GM19351 (cell line): ENCODE measurements around the gene RCBTB1.

Source experiments
- ATAC-seq: cut with Tn5 transposase; IDR thresholded peaks from one replicate; pipeline ENCODE4 v1.9.1; 2021; ENCODE audit warnings: mild to moderate bottlenecking, moderate library complexity; ENCODE audit not compliant: unreplicated experiment

Gene RCBTB1

GRCh38 chr13:49561062-49561410 is 24.3 kb downstream of the RCBTB1 start:
- no peak for ATAC-seq

GRCh38 chr13:49560270-49561061 is 24.9 kb downstream of the RCBTB1 start:
- ATAC-seq: no peak

GRCh38 chr13:49559006-49559405 is 26.4 kb downstream of the RCBTB1 start:
- ATAC-seq: no peak

DNA sequence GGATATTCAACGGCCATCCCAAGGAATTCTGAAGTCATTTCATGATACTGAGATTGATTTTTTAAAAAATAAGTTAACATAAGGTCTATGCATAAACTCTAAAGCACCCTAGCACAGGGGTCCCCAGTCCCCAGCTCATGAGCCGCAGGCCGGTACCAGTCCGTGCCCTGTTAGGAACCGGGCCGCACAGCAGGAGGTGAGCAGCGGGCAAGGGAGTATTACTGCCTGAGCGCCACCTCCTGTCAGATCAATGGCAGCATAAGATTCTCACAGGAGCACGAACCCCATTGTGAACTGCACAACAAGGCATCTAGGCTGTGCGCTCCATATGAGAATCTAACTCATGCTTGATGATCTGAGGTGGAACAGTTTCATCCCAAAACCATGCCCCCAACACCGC is 31.0 kb downstream of the RCBTB1 start:
- no peak for ATAC-seq

DNA sequence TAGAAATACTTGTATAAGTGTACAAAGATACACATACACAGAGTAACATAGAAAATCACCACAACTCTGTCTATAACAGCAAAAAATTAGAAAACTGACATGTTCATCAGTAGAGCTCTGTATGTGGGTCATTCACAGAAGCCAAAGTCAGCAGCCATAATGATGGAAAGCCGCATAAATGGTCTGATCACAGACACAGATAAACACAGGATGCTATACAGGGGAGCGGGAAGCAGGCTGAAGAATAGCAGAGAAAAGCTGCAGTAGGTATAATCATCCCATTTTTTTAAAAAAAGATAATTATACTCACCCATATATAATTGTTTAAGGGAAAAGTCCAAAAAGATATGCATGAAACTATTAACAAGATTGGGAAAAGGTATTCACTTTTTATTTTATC is 31.5 kb downstream of the RCBTB1 start:
- no peak for ATAC-seq

DNA sequence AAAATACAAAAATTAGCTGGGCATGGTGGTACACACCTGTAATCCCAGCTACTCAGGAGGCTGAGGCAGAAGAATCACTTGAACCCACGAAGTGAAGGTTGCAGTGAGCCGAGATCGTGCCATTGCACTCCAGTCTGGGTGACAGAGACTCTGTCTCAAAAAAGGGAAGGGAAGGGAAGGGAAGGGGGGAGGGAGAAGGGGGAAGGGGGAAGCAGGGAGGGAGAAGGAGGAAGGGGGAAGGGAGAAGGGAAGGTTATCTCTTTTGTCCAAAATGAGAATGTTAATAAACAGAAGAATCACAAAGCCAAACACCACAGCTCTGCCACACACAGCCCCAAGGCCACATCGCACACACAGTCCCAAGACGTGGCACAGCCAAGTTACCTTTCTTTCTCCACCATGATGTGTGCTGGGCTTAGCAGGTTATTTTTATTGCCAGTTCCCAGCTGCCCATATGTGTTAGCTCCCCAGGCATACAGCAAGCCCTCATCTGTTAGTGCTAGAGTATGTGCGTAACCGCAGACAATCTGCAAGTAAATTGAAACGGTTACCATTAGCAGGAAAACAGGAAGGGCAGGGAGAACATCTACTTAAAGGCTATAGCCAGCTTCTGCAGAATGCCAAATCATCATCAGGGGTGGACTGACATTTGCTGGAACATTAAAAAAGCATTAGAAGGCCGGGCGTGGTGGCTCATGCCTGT is 34.3 kb downstream of the RCBTB1 start:
- no peak for ATAC-seq

DNA sequence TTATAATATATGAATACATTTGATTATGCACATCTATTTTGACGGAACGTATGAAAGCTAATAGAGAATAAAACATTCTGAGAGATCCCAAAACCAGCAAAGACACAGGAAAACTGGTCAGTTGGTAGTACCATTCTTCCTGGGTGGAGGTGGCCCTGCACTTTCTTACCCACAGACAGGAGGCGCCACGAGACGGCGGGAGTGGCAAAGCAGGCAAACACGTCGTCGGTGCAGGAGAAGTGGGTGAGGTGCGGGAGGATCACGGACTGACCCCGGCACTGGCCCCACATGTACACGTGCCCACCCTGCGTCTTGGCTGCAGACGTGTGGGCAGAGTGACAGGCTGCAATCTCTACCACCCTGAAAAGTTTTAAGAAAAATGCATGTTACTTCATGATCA is 36.1 kb downstream of the RCBTB1 start:
- no peak for ATAC-seq

DNA sequence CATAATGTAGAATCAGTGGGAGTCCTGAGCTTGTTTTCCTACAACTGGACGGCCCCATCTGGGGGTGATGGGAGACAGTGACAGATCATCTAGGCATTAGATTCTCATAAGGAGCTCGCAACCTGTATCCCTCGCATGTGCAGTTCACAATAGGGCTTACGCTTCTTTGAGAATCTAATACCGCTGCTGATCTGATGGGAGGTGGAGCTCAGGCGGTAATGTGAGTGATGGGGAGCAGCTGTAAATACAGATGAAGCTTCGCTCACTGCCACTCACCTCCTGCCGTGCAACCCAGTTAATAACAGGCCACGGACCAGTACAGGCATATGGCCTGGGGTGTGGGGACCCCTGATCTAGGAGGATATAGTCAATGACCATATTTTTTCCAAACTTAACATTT is 38.8 kb downstream of the RCBTB1 start:
- no peak for ATAC-seq

DNA sequence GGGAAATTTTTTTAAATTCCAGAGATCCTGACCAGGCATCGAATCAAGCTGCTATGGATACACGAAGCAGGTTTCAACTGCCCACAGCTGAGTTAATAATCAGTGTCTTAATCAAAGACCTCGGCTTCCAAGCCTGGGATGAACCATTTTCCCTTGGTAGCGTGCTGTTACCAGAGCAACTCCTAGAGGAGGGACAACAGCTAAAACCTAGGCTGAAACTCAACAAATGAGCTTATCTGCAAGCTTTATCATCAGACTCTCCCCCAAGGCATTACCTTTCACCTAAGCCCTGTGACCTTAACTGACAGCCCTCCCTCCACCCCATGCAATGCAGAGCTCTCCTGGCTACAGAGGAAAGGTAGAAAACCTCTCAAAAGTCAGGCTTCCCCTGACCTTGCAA is 39.7 kb downstream of the RCBTB1 start:
- no peak for ATAC-seq

DNA sequence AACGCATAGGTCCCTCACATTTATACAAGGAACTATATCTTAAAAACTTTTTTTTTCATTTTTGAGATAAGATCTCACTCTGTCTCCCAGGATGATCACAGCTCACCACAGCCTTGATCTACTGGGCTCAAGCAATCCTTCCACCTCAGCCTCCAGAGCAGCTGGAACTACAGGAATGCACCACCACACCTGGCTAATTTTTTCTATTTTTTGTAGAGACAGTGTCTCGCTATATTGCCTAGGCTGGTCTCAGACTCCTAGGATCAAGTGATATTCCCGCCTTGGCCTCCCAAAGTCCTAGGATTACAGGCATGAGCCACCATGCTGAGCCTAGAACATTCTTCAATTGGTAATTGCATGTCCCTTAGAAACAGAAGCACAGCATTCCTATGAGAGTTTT is 41.7 kb downstream of the RCBTB1 start:
- ATAC-seq: no peak

- no peak for ATAC-seq
These were observed 44.8 kb downstream of the RCBTB1 start for GRCh38 chr13:49540552-49540951.

DNA sequence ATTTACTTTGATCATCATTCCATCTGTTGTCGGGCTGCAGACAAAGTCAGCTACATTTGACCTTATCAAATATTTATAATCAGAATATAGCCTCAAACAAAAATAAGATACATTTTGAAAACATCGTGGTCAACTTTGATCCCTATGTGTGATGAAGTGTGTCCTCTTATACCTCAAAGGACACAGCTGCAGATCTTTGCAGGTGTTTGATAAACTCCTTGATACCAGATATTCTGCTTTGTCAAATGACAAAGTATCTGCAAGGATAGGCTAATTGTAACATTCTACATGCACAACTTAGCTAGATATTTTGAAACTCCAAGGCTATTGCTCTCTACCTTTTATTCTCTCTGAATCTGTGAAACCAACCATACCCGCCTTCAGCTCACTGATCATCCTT is 45.6 kb downstream of the RCBTB1 start:
- ATAC-seq: no peak

- no peak for ATAC-seq
These were observed 46.0 kb downstream of the RCBTB1 start for GRCh38 chr13:49539313-49539712.

DNA sequence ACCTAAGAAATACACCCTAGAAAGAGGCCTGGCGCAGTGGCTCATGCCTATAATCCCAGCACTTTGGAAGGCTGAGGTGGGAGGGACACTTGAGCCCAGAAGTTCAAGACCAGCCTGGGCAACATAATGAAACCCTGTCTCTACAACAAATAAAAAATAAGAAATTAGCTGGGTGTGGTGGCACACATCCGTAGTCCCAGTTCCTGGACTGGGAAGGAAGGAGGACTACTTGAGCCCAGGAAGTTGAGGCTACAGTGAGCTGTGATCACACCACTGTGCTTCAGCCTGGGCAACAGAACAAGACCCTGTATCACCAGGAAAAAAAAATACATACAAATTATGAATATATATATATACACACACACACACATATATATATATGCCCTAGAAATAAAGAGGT is 47.0 kb downstream of the RCBTB1 start:
- ATAC-seq: no peak

- no peak for ATAC-seq
These were observed 49.0 kb downstream of the RCBTB1 start for GRCh38 chr13:49536144-49536873.

DNA sequence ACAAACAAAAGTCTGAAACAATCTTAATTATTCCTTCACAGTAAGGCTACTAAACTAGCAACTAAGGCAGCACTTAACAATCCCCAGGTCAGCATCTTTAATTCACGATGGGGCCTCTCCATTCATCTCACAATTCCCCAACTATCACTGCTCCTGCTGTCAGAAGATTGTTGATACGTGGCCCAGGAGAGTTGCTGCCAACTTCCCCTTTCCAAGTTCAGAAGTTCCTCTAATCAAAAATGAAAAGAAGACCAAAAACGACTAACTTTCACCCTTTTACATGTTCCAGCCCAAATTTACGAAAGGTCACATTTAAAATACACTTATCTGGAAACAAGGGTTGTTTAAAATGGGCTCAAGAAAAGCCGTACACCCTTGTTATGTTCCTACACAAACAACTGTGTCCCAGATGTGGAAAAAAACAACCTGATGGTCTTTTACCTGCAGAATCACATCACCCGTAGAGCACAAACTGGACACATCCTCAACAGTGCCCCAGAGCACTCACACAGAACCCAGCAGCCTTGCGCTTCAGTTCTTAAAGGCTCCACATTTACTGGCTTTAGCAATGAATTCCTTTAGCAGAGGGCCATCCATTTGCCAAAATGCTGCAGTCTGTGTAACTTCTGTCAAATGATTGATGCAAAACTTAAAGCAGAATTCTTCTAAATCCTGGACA is 51.6 kb downstream of the RCBTB1 start:
- no peak for ATAC-seq

- ATAC-seq: no peak
These were observed 52.3 kb downstream of the RCBTB1 start for GRCh38 chr13:49533011-49533410.

DNA sequence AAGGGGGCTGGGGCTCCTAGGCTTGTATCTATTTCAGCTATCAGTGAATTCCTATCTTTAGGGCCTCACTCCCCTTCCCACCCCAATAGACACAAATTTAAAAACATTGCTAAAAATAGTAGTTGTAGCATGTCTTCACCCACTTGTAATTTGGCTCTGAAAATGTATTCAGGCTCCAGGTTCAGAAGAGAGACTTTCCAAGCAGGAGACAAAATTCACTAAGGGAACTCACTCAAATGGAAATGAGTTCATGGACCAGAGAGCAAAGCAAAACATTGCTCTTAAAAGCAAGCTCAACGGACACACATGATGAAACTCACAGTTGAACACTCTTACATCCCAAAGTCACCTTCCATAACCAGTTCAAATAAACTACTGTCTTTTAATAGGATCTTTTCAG is 52.8 kb downstream of the RCBTB1 start:
- no peak for ATAC-seq

- peak; percentile 49 for ATAC-seq
These were observed 54.9 kb downstream of the RCBTB1 start for GRCh38 chr13:49530457-49530856.

DNA sequence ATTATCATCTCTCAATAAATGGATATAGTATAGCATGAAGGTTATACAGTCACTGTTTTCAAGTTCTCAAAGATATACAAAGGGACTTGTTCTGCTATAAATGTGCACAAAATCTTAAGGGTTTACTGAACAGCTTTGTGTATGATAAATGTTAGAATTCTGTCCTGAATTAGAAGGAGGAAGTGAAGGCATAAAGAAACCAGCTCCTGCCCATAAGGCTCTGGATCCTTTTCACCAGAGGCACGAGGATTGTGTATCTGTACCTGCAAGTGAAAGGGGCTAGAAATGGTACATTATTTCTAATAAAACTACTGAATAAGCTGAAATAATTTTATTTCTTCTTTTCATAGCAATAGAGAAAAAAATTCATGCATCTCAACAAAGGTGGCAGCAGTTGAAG is 57.2 kb downstream of the RCBTB1 start:
- ATAC-seq: no peak

DNA sequence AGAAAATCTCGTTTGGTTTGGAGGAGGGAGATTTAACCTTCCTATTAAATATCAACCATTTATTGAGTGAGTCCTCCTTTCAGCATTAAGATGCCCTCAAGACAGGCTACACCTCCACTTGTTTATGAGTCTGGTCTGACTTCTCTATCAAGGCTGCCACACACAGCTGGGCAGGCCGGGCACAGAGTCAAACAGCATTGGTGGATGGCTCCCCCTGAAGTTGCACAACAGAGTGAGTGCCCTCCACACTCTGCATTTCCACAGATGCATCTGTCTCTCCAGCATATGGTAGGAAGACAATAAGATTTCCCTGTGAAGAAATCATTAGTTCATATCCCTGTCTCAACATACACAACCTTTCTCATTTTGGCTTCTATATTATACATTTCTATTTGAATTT is 58.2 kb downstream of the RCBTB1 start:
- ATAC-seq: no peak
